ENCODE results near the gene STK32C.

STK32C gene

GRCh38 chr10:132230557-132231210 is 77.1 kb downstream of the STK32C start:
- Histone ChIP-seq H3K4me2 (peak overlapping the region; percentile 84), H3K27ac (peak overlapping the region; percentile 75), H3K27me3 (no peaks in the 10 kb centered on the region), H4K20me1 (no peaks in the 10 kb centered on the region), H3K9me3 (no peaks in the 10 kb centered on the region), H3K9ac (peak overlapping the region; percentile 51), H3K36me3 (no peaks in the 10 kb centered on the region), H3K4me3 (peak overlapping the region; percentile 33; the same call in 1 of the 2 replicates), H3K4me1 (peaks cover 87% of the 10 kb centered on the region)
- no peak for TF ChIP-seq Cebpa-rat (IDR thresholded peaks at IDR 0.05)

- H3K27me3 ChIP-seq, result no peaks in the 10 kb centered on the region
- H3K9ac ChIP-seq, result 0 out of 2 replicates have a peak overlapping the region, but pooled peaks have one; percentile 45
- TF ChIP-seq Cebpa-rat (IDR thresholded peaks at IDR 0.05), result no peak
- H3K27ac ChIP-seq, result peak overlapping the region; percentile 75
- no peaks in the 10 kb centered on the region for H3K36me3 ChIP-seq
- 0 out of 2 replicates have a peak overlapping the region, but pooled peaks have one; percentile 33 for H3K4me3 ChIP-seq
- H4K20me1 ChIP-seq, result no peaks in the 10 kb centered on the region
- peak overlapping the region; percentile 84 for H3K4me2 ChIP-seq
- H3K4me1 ChIP-seq, result peaks cover 81% of the 10 kb centered on the region
- no peaks in the 10 kb centered on the region for H3K9me3 ChIP-seq
Measured at GRCh38 chr10:132229834-132230556, 77.8 kb downstream of the STK32C start.

GRCh38 chr10:132229096-132229495 is 78.7 kb downstream of the STK32C start:
- no peaks in the 10 kb centered on the region for H3K9me3 ChIP-seq
- no peak overlapping the region for H3K4me3 ChIP-seq
- no peak for TF ChIP-seq Cebpa-rat (IDR thresholded peaks at IDR 0.05)
- H3K27ac ChIP-seq, result peak overlapping the region; percentile 75
- H3K27me3 ChIP-seq, result no peaks in the 10 kb centered on the region
- no peak overlapping the region for H3K9ac ChIP-seq
- no peaks in the 10 kb centered on the region for H3K36me3 ChIP-seq
- H3K4me1 ChIP-seq, result peaks cover 72% of the 10 kb centered on the region
- H4K20me1 ChIP-seq, result no peaks in the 10 kb centered on the region
- peak overlapping the region; percentile 84 for H3K4me2 ChIP-seq

DNA sequence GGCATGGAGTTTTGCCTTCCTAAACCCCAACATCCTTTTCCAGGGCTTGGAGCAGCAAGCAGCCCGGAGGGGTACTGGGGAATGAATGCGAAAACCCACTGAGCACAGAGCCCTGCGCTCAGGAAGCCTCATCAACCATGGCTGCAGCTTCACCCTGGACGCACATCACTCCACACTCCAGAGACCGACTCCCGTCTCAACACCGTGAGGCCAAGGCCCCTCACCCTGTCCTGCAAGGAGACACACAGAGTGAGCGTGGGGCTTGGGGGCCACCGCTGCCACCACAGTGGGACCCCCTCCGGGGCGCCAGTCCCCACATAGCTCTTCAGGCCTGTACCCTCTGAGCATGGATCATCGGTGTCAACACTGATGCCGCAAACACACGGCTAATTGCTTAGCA is 79.1 kb downstream of the STK32C start:
- Histone ChIP-seq H3K4me2 (peak overlapping the region; percentile 84), H3K9me3 (no peaks in the 10 kb centered on the region), H3K27me3 (no peaks in the 10 kb centered on the region), H3K36me3 (no peaks in the 10 kb centered on the region), H3K27ac (peak overlapping the region; percentile 75; the same call in 1 of the 2 replicates), H3K4me1 (peaks cover 72% of the 10 kb centered on the region), H3K9ac (no peak overlapping the region), H4K20me1 (no peaks in the 10 kb centered on the region), H3K4me3 (no peak overlapping the region)
- no peak for TF ChIP-seq Cebpa-rat (IDR thresholded peaks at IDR 0.05)

- Histone ChIP-seq H3K36me3 (no peaks in the 10 kb centered on the region), H3K9ac (no peak overlapping the region), H3K4me2 (peak overlapping the region; percentile 84), H3K9me3 (no peaks in the 10 kb centered on the region), H3K27ac (no peak overlapping the region), H3K27me3 (no peaks in the 10 kb centered on the region), H4K20me1 (no peaks in the 10 kb centered on the region), H3K4me3 (no peak overlapping the region), H3K4me1 (peaks cover 72% of the 10 kb centered on the region)
- TF ChIP-seq Cebpa-rat (IDR thresholded peaks at IDR 0.05), result no peak
Measured at GRCh38 chr10:132227851-132228390, 79.8 kb downstream of the STK32C start.

- H4K20me1 ChIP-seq, result no peaks in the 10 kb centered on the region
- no peak overlapping the region for H3K27ac ChIP-seq
- no peak overlapping the region for H3K4me2 ChIP-seq
- H3K4me1 ChIP-seq, result peaks cover 66% of the 10 kb centered on the region
- no peak overlapping the region for H3K4me3 ChIP-seq
- TF ChIP-seq Cebpa-rat (IDR thresholded peaks at IDR 0.05), result no peak
- no peaks in the 10 kb centered on the region for H3K27me3 ChIP-seq
- no peaks in the 10 kb centered on the region for H3K9me3 ChIP-seq
- no peaks in the 10 kb centered on the region for H3K36me3 ChIP-seq
- no peak overlapping the region for H3K9ac ChIP-seq
Measured at GRCh38 chr10:132226586-132227405, 81.0 kb downstream of the STK32C start.

GRCh38 chr10:132225849-132226205 is 81.9 kb downstream of the STK32C start:
- TF ChIP-seq Cebpa-rat (IDR thresholded peaks at IDR 0.05), result no peak

DNA sequence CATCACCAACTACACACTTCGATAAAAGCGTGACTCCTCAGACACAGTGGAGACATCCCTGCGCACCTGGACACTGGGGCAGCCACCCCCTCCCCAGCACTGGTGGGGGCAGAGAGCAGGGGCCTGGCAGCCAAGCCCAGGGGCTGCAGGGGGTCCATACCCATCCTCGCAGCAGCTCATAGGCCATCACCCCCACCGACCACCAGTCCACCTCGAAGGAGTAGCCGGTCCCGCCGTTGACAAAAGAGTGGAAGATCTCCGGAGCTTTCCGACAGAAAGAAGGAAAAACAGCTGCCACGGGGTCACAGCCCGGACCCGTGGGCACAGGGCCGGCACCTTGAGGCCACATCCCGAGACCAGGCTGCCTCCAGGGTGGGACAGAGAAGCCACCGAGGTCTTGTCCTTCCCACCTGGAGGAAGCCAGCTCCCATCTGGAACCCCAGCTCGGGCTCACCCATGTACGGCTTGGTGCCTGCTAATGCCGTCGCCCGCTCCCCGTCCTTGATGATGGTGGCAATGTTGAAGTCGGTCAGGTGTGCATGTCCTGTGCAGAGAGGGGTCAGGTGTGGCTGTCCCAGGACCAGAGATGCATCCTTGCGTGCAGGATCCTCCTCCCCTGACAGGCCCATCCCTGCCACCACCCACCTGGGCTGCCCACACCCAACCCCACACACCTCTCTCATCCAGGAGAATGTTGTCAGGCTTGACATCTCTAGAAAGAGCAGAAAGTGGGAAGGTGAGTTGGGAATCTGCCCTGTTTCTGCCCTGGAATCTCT is 82.5 kb downstream of the STK32C start:
- Histone ChIP-seq H3K4me3 (no peak overlapping the region), H3K27ac (no peak overlapping the region), H3K4me1 (peaks cover 63% of the 10 kb centered on the region), H3K9me3 (no peaks in the 10 kb centered on the region), H3K36me3 (no peaks in the 10 kb centered on the region), H3K4me2 (no peak overlapping the region), H4K20me1 (no peaks in the 10 kb centered on the region), H3K27me3 (no peaks in the 10 kb centered on the region), H3K9ac (no peak overlapping the region)
- TF ChIP-seq Cebpa-rat (IDR thresholded peaks at IDR 0.05), result no peak

More at GRCh38 chr10:132225849-132226205, 81.9 kb downstream of the STK32C start:
- Histone ChIP-seq H3K4me1 (peaks cover 63% of the 10 kb centered on the region), H3K27me3 (no peaks in the 10 kb centered on the region), H4K20me1 (no peaks in the 10 kb centered on the region), H3K4me2 (no peak overlapping the region), H3K9ac (no peak overlapping the region), H3K36me3 (no peaks in the 10 kb centered on the region), H3K27ac (no peak overlapping the region), H3K9me3 (no peaks in the 10 kb centered on the region), H3K4me3 (no peak overlapping the region)
